A549 (cell line): ENCODE measurements around the gene SPAG5. TPM values are rescaled to one million over a fixed set of nuclear protein-coding genes. Genes with fewer than 3 reads are reported as not detected.
A peak's percentile ranks its signal among the peaks of the same experiment; 100 is the strongest.

Experiments
- ATAC-seq, 2 experiments: fragments of 200-7000 bp in 1 of 2; fragments of >200 bp in 1 of 2; cut with Nextera tagmentation in 1 of 2; cut with Tn5 transposase in 1 of 2; 3 replicates each; pipeline versions ENCODE4 v1.8.0 to v1.9.1; 2018 to 2020; ENCODE audit warnings: mild to moderate bottlenecking in 1 of 2, moderate library complexity in 1 of 2
- CTCF ChIA-PET: fragments of 300-600 bp; sonication (Branson Sonifier 250); formaldehyde crosslinking; extraction: SDS; loops from one replicate; lab custom pipeline; 2021; ENCODE audit warnings: antibody characterized with exemption, inconsistent platforms; lab: Yijun Ruan, JAX
- POLR2A ChIA-PET: fragments of 350-600 bp; formaldehyde crosslinking; extraction: SDS; loops from one replicate; lab custom pipeline; 2021; ENCODE audit warnings: antibody characterized with exemption, inconsistent platforms; lab: Yijun Ruan, JAX
- DNase-seq, 2 experiments: peaks; one replicate each; pipeline versions ENCODE4 v3.0.0 to v3.0.0-alpha.2; 2011 to 2016; ENCODE audit warnings: low read depth in 1 of 2, low spot score in 1 of 2
- FAIRE-seq: peaks from 2 replicates; lab custom pipeline; 2011; peaks lifted over from hg19 to GRCh38; lab: Jason Lieb, UNC
- H3K27ac ChIP-seq, 2 experiments: fragments of >200 bp; sonication (Bioruptor Twin); formaldehyde crosslinking; 3 replicates each; pipeline ENCODE4 v1.5.1; 2016 to 2017
- H3K4me1 ChIP-seq: fragments of >200 bp; sonication (Bioruptor Twin); formaldehyde crosslinking; 3 replicates; pipeline ENCODE4 v1.6.1; 2016
- H3K4me2 ChIP-seq: fragments of >200 bp; sonication (Bioruptor Twin); formaldehyde crosslinking; 3 replicates; pipeline ENCODE4 v1.6.1; 2016
- H3K4me3 ChIP-seq: fragments of >200 bp; sonication (Bioruptor Twin); formaldehyde crosslinking; 3 replicates; pipeline ENCODE4 v1.5.1; 2016
- H3K9me3 ChIP-seq: fragments of >200 bp; sonication (Bioruptor Twin); formaldehyde crosslinking; 3 replicates; pipeline ENCODE4 v1.6.1; 2016
- EHF ChIP-seq: fragments of 250-450 bp; sonication (Bioruptor Pico); IDR thresholded peaks from 2 replicates; pipeline ENCODE4 v1.5.0; 2020; ENCODE audit warnings: mild to moderate bottlenecking
- ESRRA ChIP-seq: fragments of 150-350 bp; IDR thresholded peaks from 2 replicates; pipeline ENCODE4 v1.6.1; 2014; ENCODE audit warnings: mild to moderate bottlenecking, low read length, borderline replicate concordance
- FOSL2 ChIP-seq, 2 experiments: fragments of 450-650 bp in 1 of 2; fragments of >200 bp in 1 of 2; sonication (Bioruptor Twin) in 1 of 2; formaldehyde crosslinking; IDR thresholded peaks; 2 replicates each; pipeline versions ENCODE4 v1.5.0 to v1.6.1; 2016 to 2020; ENCODE audit warnings: mild to moderate bottlenecking in 1 of 2, moderate library complexity in 1 of 2
- FOXS1 ChIP-seq: fragments of 250-450 bp; sonication (Bioruptor Pico); IDR thresholded peaks from 2 replicates; pipeline ENCODE4 v1.5.0; 2020; ENCODE audit warnings: mild to moderate bottlenecking, moderate library complexity
- HDAC2 ChIP-seq: fragments of 200-600 bp; sonication (generic); IDR thresholded peaks from 2 replicates; pipeline ENCODE4 v1.6.1; 2016
- HEYL ChIP-seq: fragments of 250-450 bp; sonication (Bioruptor Pico); IDR thresholded peaks from 2 replicates; pipeline ENCODE4 v1.8.0; 2021; ENCODE audit warnings: mild to moderate bottlenecking, moderate library complexity
- HOXA7 ChIP-seq: fragments of 250-450 bp; sonication (Bioruptor Pico); IDR thresholded peaks from 2 replicates; pipeline ENCODE4 v1.5.0; 2020; ENCODE audit warnings: mild to moderate bottlenecking, moderate library complexity
- HOXB5 ChIP-seq: fragments of 250-450 bp; sonication (Bioruptor Pico); IDR thresholded peaks from 2 replicates; pipeline ENCODE4 v1.5.0; 2020; ENCODE audit warnings: mild to moderate bottlenecking, moderate library complexity
- JUN ChIP-seq, 2 experiments: fragments of >200 bp; sonication (Bioruptor Twin); formaldehyde crosslinking; IDR thresholded peaks; 2 replicates in 1 of 2; 3 replicates in 1 of 2; pipeline ENCODE4 v1.6.1; 2016 to 2017
- JUNB ChIP-seq: fragments of >200 bp; sonication (Bioruptor Twin); formaldehyde crosslinking; IDR thresholded peaks from 2 replicates; pipeline ENCODE4 v1.6.1; 2016
- MAFK ChIP-seq: fragments of 450-650 bp; IDR thresholded peaks from 2 replicates; pipeline ENCODE4 v1.6.1; 2014; ENCODE audit not compliant: partially characterized antibody
- NFE2L2 ChIP-seq: fragments of 150-350 bp; conservative IDR thresholded peaks from 2 replicates; pipeline ENCODE4 v1.6.1; 2014; ENCODE audit warnings: low read length
- NR3C1 ChIP-seq: fragments of >200 bp; sonication (Bioruptor Twin); formaldehyde crosslinking; IDR thresholded peaks from 3 replicates; pipeline ENCODE4 v1.6.1; 2017
- PHF8 ChIP-seq: fragments of 200-600 bp; sonication (generic); IDR thresholded peaks from 2 replicates; pipeline ENCODE4 v1.6.1; 2016; ENCODE audit warnings: low read depth, mild to moderate bottlenecking, antibody characterized with exemption, moderate library complexity, borderline replicate concordance
- POLR2A ChIP-seq: IDR thresholded peaks from 2 replicates; pipeline ENCODE4 v1.6.1; 2012; ENCODE audit warnings: mild to moderate bottlenecking, low read length
- RARB ChIP-seq: fragments of 250-450 bp; sonication (Bioruptor Pico); IDR thresholded peaks from 2 replicates; pipeline ENCODE4 v1.8.0; 2021; ENCODE audit warnings: mild to moderate bottlenecking, moderate library complexity
- RCOR1 ChIP-seq: fragments of 150-350 bp; IDR thresholded peaks from 2 replicates; pipeline ENCODE4 v1.6.1; 2014; ENCODE audit warnings: antibody characterized with exemption, low read length, low read depth
- RFX5 ChIP-seq: fragments of 450-650 bp; IDR thresholded peaks from 2 replicates; pipeline ENCODE4 v1.7.1; 2014; ENCODE audit warnings: antibody characterized with exemption, mild to moderate bottlenecking, moderate library complexity
- RNF2 ChIP-seq: fragments of 200-600 bp; sonication (generic); IDR thresholded peaks from 2 replicates; pipeline ENCODE4 v1.6.1; 2016; ENCODE audit warnings: low read depth, mild to moderate bottlenecking, antibody characterized with exemption, moderate library complexity, borderline replicate concordance
- SREBF2 ChIP-seq: fragments of 450-650 bp; IDR thresholded peaks from 2 replicates; pipeline ENCODE4 v1.6.1; 2014; ENCODE audit warnings: mild to moderate bottlenecking, moderate library complexity
- TP53 ChIP-seq: fragments of 250-450 bp; sonication (Bioruptor Pico); IDR thresholded peaks from 2 replicates; pipeline ENCODE4 v1.5.0; 2021; ENCODE audit warnings: mild to moderate bottlenecking, moderate library complexity
- ZFP36 ChIP-seq: fragments of 450-650 bp; IDR thresholded peaks from 2 replicates; pipeline ENCODE4 v1.6.1; 2014; ENCODE audit warnings: borderline replicate concordance; ENCODE audit not compliant: partially characterized antibody
- ZSCAN20 ChIP-seq: fragments of 250-450 bp; sonication (Bioruptor Pico); IDR thresholded peaks from 2 replicates; pipeline ENCODE4 v1.8.0; 2022; ENCODE audit warnings: mild to moderate bottlenecking, moderate library complexity
- WGBS: methylation state at CpG from one replicate; pipeline ENCODE4 v1.1.6; 2017; ENCODE audit errors: missing lambda C conversion rate; 5-methylcytosine and 5-hydroxymethylcytosine counted together
- polyA plus RNA-seq, 4 experiments: library from polyadenylated mRNA; depleted of rRNA in 3 of 4; stranded (reverse); fragments of >200 nt; fragmentation: RNase III in 1 of 4; extraction: RNeasy Plus Mini Kit Qiagen cat#74134 plus additional on column Dnase treatment in 1 of 4; gene quantifications; 2 replicates in 3 of 4; 3 replicates in 1 of 4; pipeline ENCODE4 v1.2.3, GENCODE V29; 2011 to 2017
- TF ChIP-seq, protein P1 (sequence below): IDR thresholded peaks from 2 replicates; pipeline ENCODE4 v1.6.1; 2012; ENCODE audit warnings: low read depth, borderline replicate concordance
- TF ChIP-seq, protein P2 (sequence below): fragments of 250-450 bp; sonication (Bioruptor Pico); IDR thresholded peaks from 2 replicates; pipeline ENCODE4 v1.5.0; 2021; ENCODE audit warnings: mild to moderate bottlenecking, moderate library complexity, borderline replicate concordance
- TF ChIP-seq, protein P3 (sequence below): IDR thresholded peaks from 2 replicates; pipeline ENCODE4 v1.6.1; 2012
- TF ChIP-seq, protein P4 (sequence below): fragments of >200 bp; sonication (Bioruptor Twin); formaldehyde crosslinking; IDR thresholded peaks from 2 replicates; pipeline ENCODE4 v1.6.1; 2016

Gene SPAG5
- polyA plus RNA-seq, 2 of the 4 experiments (the other 2 are of a cell fraction) = 111 TPM

DNA sequence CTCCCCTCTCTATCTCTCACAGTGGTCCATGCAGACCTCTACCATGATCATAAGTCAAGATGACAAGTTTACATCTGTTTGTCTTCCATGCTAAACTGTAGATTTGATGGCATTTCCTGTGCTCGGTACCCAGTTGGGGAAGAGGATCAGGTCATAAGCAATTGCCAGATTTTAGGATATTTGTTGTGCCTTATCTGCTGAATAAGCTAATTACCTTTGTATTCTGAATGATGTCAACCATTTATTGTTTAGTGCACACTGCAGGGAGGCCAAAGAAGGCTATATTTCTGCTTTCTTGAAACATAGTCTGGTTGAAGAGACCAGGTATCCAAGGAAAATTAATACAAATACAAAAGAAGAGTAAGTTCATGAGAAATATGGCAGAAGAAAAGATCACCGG, 16.3 kb downstream of the SPAG5 start:
- no peak for DNase-seq
- ChIA-PET POLR2A (no interaction called here), CTCF (interaction anchor here (0.6 to 2.3 kb wide), 6 partner anchors 11 to 96 kb away, joined by 3 to 5 read pairs (median 4); partner anchors contain the start of gene PIGS)
- Histone ChIP-seq H3K4me1 (no peaks in the 10 kb centered on the region), H3K9me3 (no peaks in the 10 kb centered on the region), H3K27ac (no peak overlapping the region), H3K4me2 (no peak overlapping the region)
- no peak for FAIRE-seq
- TF ChIP-seq SREBF2 = no peak
- TF ChIP-seq NR3C1 = no peak
- no peak for TF ChIP-seq FOSL2 (IDR thresholded peaks at IDR 0.05)
- no peak for TF ChIP-seq FOSL2 (CRISPR knock-in tag; IDR thresholded peaks at IDR 0.05)
- TF ChIP-seq, protein P1, sequence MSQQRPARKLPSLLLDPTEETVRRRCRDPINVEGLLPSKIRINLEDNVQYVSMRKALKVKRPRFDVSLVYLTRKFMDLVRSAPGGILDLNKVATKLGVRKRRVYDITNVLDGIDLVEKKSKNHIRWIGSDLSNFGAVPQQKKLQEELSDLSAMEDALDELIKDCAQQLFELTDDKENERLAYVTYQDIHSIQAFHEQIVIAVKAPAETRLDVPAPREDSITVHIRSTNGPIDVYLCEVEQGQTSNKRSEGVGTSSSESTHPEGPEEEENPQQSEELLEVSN = no peak
- TF ChIP-seq MAFK = peak; percentile 89
- TF ChIP-seq, all 56 proteins: peak for 1
- WGBS = 94% methylated on average over 2 of the region's 2 CpGs
- ATAC-seq = no peak
- no peak overlapping the region for H3K4me3 ChIP-seq

DNA sequence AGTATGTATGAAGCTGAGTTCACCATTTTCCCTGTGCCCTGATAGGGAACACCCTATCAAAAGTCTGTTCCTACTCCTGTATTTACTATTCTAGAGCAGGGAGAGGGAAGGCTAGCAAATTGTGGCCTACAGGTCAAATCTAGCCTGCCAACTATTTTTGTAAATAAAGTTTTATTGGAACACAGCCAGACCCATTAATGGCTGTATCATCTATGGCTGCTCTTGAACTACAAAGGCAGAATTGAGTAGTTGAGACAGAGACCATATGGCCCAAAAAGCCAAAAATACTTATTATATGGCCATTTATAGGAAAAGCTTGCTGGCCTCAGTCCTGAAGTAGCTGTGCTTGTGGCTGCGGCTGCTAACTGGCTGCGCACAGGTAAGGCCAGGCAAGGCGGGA, 17.9 kb downstream of the SPAG5 start:
- no peaks in the 10 kb centered on the region for H3K9me3 ChIP-seq
- H3K4me2 ChIP-seq = no peak overlapping the region
- H3K27ac ChIP-seq = no peak overlapping the region
- WGBS = 95% methylated on average over 3 of the region's 3 CpGs
- H3K4me3 ChIP-seq = no peak overlapping the region
- ChIA-PET POLR2A (no interaction called here), CTCF (interaction anchor here (1.0 to 2.3 kb wide), 4 partner anchors 10 to 86 kb away, joined by 3 to 6 read pairs (median 4); partner anchors contain the start of gene RSKR)
- FAIRE-seq (no peak), DNase-seq (no peak), ATAC-seq (no peak)
- H3K4me1 ChIP-seq = peaks cover 4% of the 10 kb centered on the region; the same call in 2 of the 3 replicates
- TF ChIP-seq HDAC2 (no peak), HEYL (CRISPR knock-in tag) (no peak), FOXS1 (CRISPR knock-in tag) (no peak), NFE2L2 (no peak), RCOR1 (no peak), ZFP36 (no peak), NR3C1 (no peak), ZSCAN20 (no peak), JUN (IDR thresholded peaks at IDR 0.05) (no peak), JUNB (no peak), PHF8 (no peak), RFX5 (no peak), RNF2 (no peak), TP53 (CRISPR knock-in tag) (no peak), HOXB5 (CRISPR knock-in tag) (no peak)
- TF ChIP-seq, protein P1 = no peak
- TF ChIP-seq, protein P2, sequence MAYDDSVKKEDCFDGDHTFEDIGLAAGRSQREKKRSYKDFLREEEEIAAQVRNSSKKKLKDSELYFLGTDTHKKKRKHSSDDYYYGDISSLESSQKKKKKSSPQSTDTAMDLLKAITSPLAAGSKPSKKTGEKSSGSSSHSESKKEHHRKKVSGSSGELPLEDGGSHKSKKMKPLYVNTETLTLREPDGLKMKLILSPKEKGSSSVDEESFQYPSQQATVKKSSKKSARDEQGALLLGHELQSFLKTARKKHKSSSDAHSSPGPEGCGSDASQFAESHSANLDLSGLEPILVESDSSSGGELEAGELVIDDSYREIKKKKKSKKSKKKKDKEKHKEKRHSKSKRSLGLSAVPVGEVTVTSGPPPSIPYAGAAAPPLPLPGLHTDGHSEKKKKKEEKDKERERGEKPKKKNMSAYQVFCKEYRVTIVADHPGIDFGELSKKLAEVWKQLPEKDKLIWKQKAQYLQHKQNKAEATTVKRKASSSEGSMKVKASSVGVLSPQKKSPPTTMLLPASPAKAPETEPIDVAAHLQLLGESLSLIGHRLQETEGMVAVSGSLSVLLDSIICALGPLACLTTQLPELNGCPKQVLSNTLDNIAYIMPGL (CRISPR knock-in tag) = no peak

DNA sequence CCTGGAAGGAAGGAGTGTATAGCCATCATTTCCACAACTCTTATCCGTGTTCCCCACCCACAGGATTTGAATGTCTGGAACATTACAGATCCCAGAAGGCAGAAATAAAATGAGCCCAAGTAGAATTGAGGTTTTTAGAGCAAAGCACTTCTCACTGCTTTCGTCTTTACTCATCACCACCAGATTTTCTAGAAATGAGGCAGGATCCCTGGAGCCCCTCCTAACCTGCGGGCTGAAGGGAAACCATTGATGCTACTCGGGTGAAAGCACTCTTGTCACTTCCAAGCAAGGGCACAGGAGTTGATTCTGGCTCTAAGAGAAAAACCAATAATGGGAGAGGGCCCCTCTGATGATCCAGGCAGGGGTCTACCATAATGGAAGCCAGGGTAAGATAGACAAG, 19.3 kb downstream of the SPAG5 start:
- WGBS = 93% methylated on average over 4 of the region's 4 CpGs
- ATAC-seq (no peak), FAIRE-seq (no peak), DNase-seq (no peak)
- Histone ChIP-seq H3K4me3 (no peak overlapping the region), H3K4me1 (peaks cover 4% of the 10 kb centered on the region; the same call in 2 of the 3 replicates), H3K9me3 (no peaks in the 10 kb centered on the region), H3K27ac (no peak overlapping the region), H3K4me2 (no peak overlapping the region)
- POLR2A ChIA-PET = no interaction called here
- CTCF ChIA-PET = no interaction called here
- no peak for TF ChIP-seq SREBF2
- TF ChIP-seq, protein P3, sequence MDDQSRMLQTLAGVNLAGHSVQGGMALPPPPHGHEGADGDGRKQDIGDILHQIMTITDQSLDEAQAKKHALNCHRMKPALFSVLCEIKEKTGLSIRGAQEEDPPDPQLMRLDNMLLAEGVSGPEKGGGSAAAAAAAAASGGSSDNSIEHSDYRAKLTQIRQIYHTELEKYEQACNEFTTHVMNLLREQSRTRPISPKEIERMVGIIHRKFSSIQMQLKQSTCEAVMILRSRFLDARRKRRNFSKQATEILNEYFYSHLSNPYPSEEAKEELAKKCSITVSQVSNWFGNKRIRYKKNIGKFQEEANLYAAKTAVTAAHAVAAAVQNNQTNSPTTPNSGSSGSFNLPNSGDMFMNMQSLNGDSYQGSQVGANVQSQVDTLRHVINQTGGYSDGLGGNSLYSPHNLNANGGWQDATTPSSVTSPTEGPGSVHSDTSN = no peak
- TF ChIP-seq ESRRA = no peak
- TF ChIP-seq HEYL (CRISPR knock-in tag) = no peak
- no peak for TF ChIP-seq POLR2A
- no peak for TF ChIP-seq FOSL2 (IDR thresholded peaks at IDR 0.05)
- TF ChIP-seq FOSL2 (CRISPR knock-in tag; IDR thresholded peaks at IDR 0.05) = no peak
- no peak for TF ChIP-seq HOXA7 (CRISPR knock-in tag)
- TF ChIP-seq, protein P4, sequence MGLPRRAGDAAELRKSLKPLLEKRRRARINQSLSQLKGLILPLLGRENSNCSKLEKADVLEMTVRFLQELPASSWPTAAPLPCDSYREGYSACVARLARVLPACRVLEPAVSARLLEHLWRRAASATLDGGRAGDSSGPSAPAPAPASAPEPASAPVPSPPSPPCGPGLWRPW = no peak
- no peak for TF ChIP-seq RARB (CRISPR knock-in tag)
- TF ChIP-seq EHF = no peak
